ENCODE data around the gene MAN1A1.

DNA sequence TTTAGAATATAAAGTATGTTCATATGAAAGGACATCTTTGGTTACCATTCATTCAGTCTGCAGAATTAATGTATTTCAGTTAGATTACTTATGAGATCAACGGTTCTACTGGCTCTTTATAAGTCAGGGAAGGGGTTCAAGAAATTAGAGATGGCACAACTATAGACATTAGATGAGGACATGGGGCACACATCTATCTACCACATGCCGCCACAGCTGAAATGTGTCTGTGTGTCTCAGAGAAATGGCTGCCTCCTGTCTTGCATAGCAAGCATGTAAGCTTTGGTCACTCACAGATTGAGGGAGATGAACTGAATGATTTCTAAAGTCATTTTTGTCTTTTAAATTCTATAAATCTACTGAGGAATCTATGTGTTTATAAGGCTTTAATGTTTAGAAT is 142.2 kb downstream of the MAN1A1 start:
- TF ChIP-seq EZH2 (IDR thresholded peaks at IDR 0.05; ENCODE audit: low read length): no peak
- TF ChIP-seq, protein P1, sequence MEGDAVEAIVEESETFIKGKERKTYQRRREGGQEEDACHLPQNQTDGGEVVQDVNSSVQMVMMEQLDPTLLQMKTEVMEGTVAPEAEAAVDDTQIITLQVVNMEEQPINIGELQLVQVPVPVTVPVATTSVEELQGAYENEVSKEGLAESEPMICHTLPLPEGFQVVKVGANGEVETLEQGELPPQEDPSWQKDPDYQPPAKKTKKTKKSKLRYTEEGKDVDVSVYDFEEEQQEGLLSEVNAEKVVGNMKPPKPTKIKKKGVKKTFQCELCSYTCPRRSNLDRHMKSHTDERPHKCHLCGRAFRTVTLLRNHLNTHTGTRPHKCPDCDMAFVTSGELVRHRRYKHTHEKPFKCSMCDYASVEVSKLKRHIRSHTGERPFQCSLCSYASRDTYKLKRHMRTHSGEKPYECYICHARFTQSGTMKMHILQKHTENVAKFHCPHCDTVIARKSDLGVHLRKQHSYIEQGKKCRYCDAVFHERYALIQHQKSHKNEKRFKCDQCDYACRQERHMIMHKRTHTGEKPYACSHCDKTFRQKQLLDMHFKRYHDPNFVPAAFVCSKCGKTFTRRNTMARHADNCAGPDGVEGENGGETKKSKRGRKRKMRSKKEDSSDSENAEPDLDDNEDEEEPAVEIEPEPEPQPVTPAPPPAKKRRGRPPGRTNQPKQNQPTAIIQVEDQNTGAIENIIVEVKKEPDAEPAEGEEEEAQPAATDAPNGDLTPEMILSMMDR (optimal IDR thresholded peaks at IDR 0.05 in 1 of 3, IDR thresholded peaks at IDR 0.05 in 1 of 3, conservative IDR thresholded peaks at IDR 0.05 in 1 of 3; ENCODE audit: extremely low read depth in 1 of 3, insufficient read depth in 2 of 3, low read length in 3 of 3): no peak

Measured in keratinocyte (primary cell).